GM21786 (cell line): ENCODE results near the gene MYO1F.

Experiments used
- ATAC-seq: cut with Tn5 transposase; IDR thresholded peaks from one replicate; pipeline ENCODE4 v1.9.1; 2021; ENCODE audit not compliant: unreplicated experiment

MYO1F gene

GRCh38 chr19:8499048-8499833 is 78.0 kb downstream of the MYO1F start:
- ATAC-seq, result no peak

DNA sequence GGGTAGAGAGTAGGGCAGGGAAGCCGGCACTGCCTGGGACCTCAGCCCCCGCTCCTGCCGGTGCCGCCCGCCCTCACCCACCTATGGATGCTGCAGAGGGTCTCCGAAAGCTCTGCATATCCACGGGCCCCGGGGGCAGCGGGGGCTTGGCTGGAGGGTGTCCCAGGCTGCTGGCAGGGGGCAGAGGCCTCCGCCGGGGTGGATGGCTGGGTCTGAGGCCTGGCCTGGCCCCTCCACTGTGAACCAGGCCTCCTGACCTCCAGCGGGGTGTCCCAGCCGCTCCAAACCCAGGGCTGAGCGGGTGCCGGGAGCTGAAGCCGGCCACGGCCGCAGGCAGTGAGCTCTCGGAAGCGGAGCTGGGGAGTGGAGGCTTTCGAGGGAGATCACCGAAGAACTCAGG is 78.9 kb downstream of the MYO1F start:
- ATAC-seq, result no peak

GRCh38 chr19:8494158-8494557 is 83.1 kb downstream of the MYO1F start:
- ATAC-seq, result no peak

- no peak for ATAC-seq
Observed at GRCh38 chr19:8491574-8491973, 85.7 kb downstream of the MYO1F start.

DNA sequence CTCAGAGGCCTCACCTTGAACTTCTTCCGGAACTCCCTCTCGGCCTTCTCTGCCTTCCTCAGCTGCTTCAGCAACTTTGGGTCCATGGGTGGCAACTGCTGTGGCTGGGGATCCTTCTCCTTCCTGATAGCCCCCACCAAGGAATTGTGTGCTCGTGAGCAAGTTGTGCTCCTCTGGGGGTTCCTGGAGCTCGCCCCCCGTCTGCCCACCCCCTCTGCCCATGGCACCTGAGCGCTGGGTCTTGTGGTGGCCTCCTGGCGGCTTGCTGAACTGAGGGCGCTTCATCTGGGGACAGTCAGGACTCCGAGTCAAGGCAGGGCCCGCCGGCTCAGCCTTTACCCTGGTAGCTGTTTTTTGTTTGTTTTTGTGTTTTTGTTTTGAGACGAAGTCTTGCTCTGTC is 86.4 kb downstream of the MYO1F start:
- ATAC-seq, result no peak

DNA sequence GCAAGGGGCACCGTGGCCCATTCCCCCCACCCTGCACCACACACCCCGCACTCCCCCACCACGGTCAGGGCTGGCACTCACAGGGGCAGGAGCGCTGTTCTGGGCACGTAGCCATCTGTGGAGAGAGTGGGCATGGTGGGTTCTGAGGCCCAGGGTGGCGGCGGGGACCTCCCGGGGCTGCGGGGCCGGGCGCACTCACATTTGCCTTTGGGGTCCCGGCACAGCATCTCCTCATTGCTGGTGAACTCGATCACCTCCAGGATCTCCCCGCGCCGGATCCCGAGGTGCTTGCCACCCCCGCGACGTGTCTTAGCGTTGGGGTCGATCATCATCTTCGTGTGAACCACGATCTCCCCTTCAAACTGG is 86.9 kb downstream of the MYO1F start:
- no peak for ATAC-seq

- ATAC-seq, result no peak
Observed at GRCh38 chr19:8489561-8490394, 87.5 kb downstream of the MYO1F start.

GRCh38 chr19:8488365-8488764 is 88.9 kb downstream of the MYO1F start:
- ATAC-seq, result no peak

DNA sequence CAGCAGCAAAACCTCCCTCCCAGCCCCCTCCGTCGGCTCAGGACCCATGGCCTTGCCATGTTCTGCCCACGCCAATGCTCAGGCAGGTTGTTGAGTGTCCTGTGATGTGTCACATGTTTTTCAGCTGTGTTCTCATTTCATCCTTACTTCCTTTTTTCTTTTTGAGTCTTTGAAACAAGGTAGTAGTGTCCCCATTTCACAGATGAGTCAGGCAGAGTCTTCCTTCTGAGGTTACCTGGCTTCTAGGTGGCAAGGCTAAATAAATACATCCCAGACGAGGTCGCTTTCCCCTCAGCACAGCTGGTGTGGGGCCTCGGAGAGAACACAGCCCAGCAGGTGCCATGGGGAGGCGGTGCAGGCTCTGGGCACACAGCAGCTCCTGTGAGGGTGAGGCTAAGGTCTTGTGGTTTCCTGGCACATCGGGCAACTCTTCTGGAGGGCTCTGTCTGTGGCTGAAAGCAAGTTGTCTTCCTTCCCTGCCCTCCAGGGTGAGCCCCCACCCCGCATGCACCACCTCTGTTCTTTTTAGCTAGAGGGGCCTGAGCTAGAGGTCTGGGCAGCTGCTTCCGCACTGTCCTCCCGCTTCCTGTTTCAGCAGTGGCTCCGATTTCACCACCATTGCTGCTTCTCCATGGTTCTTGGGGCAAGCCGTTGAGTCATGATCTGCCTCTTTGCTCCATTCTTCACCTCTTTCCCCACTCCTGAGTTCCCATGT is 89.9 kb downstream of the MYO1F start:
- ATAC-seq, result no peak

GRCh38 chr19:8486661-8487136 is 90.5 kb downstream of the MYO1F start:
- ATAC-seq, result no peak

DNA sequence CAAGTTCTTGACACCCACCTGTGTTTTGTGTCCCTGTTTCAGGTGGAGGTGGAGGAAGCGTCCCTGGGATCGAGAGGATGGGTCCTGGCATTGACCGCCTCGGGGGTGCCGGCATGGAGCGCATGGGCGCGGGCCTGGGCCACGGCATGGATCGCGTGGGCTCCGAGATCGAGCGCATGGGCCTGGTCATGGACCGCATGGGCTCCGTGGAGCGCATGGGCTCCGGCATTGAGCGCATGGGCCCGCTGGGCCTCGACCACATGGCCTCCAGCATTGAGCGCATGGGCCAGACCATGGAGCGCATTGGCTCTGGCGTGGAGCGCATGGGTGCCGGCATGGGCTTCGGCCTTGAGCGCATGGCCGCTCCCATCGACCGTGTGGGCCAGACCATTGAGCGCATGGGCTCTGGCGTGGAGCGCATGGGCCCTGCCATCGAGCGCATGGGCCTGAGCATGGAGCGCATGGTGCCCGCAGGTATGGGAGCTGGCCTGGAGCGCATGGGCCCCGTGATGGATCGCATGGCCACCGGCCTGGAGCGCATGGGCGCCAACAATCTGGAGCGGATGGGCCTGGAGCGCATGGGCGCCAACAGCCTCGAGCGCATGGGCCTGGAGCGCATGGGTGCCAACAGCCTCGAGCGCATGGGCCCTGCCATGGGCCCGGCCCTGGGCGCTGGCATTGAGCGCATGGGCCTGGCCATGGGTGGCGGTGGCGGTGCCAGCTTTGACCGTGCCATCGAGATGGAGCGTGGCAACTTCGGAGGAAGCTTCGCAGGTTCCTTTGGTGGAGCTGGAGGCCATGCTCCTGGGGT is 91.5 kb downstream of the MYO1F start:
- no peak for ATAC-seq

- no peak for ATAC-seq
Observed at GRCh38 chr19:8484331-8484894, 92.8 kb downstream of the MYO1F start.

DNA sequence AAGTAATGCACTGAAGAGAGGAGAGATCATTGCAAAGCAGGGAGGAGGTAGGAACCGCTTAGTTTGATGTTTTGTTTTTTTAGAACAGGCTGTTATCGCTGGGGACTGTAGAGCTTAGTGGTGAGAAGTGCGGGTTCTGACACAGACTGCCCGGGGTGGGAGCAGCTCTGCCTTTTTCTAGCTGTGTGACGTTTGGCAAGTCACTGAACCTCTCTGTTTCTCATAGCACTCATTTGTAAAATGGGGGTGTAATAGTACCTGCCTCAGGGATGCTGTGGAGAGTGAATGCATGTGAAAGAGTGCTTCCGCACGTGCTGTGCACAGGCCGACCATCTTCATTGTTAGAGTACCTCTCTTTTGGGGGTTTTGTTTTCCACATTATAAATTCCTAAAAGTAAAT is 94.1 kb downstream of the MYO1F start:
- no peak for ATAC-seq

DNA sequence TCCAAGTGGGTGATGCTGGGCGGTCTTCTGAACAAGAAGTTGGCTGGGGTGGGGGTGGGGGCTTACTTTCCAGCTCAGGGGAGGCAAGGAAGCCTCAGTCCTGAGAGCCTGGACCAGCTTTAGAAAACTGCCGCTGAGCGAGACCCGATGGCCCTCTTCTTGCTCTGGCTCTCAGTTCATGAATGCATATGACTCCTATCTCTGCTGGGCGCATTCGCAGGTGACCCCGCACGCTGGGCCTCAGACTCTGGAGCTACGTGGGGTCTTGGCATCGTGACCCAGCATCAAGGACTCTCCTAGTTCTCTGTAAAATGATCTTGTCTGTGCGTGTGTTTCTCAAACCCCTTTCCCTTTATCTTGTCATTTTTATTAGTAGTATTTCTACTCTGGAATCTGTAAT is 94.5 kb downstream of the MYO1F start:
- ATAC-seq, result no peak

DNA sequence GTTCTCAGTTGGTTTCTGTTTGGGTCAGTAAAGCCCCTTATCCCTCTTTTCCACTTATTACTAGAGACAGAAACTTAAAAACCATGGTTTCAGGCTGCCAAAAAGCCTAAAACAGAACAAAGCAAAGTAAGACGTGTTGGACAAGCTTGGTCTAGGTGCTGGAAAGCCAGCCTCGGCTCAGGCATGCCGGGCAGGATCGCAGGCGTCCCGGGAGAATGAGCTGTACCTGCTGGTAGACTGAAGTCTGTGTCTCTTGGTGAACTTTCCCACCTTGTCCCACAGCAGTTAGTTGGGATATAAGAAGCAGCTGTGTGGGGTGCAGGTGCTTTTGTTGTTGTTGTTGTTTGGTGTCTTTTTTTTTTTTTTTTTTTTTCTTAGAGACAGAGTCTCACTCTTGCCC is 95.6 kb downstream of the MYO1F start:
- no peak for ATAC-seq

DNA sequence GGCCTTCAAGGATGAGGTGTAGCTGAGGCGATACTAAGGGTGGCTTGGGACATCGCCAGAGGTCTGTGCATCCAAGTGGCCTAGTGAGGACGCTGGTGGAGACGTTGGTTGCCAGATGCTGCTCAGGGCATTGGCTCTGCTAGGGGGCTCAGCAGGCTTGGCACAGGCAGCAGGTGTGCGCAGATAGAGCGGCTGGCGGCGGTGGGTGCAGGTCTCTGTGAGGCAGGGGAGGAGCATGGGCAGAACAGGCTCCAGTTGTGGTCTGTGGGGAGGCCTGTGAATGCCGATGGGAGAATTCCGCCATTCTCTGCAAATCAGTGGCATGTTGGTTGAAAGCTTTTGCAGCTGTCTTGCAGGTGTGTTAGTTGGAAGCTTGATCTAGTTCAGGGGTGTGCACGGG is 96.0 kb downstream of the MYO1F start:
- no peak for ATAC-seq

DNA sequence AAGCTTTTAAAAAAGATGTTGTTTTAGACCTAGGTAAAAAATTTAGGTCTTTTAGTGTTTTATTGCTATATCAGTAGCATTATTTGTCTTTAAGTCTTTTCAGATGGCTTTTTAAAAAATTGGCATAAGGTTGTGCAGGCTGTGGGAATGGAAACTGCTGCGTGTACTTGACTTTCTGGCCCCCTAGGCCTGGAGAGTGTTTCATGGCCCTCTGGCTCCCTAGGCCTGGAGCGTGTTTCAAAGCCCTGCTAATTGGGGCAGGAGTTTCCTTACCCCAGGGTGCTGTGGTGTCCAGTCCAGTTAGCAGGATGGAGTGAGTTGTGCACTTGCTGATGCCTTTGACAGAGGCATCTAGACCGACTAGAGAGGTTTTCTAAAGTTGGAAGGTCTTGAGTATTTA is 98.6 kb downstream of the MYO1F start:
- no peak for ATAC-seq

DNA sequence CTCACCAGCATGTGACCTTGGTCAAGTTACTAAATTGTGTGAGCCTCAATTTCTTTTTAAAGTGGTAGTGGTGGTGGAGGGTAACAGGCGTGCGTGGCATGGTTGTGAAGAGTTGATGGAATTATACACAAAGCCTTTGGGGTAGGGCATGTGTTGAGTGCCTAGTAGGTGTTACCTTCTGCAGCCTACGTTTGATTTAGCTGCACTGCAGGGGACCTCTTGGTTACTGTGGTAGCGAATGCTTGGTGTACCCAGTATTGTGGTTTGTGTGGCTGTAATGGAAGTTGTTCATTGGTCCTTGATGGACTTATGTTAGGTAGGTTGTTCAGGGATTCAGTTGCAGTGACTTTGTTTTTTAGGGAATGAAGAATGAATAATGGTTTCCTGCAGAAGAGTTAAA is 99.4 kb downstream of the MYO1F start:
- ATAC-seq, result no peak

DNA sequence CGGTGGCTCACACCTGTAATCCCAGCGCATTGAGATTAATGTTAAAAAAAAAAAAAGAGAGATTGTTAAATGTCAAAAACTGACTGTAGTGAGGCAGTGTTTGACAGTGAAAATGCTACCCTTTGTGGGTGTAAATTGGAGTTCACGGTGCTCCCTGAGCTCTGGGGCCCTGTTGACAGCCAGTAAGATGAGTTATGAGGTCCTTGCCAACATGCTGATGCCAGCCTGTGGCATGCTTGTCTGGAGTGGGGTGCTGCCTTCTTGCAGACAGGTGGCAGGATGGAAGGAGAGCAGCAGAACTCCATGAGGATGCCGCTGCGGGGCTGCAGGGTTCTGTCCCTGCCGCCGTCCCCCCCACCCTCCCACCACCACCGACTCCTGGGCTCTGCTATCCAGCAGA is 100.7 kb downstream of the MYO1F start:
- no peak for ATAC-seq

DNA sequence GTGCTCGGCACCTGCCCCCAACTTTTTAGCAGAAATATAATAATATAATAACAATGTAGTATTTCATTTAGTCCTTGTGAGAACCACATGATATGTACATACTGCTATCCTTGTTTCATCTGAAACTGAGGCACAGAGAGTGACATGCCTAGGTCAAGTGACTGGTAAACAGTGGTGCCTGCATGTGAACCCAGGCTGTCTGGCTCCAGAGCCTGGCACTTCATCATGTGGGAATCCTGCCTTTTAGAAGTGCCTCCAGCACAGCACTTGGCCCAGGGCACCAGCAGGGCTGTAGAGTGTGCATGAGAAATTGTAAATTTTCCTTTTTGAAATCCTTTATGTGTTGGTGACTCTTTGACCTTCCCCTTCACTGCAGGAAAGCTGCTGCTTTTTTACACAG is 102.2 kb downstream of the MYO1F start:
- no peak for ATAC-seq
